Raji (cell line): ENCODE data around the gene LSM14B.

Experiments used
- POLR2A ChIP-seq: IDR thresholded peaks from 2 replicates; pipeline ENCODE4 v1.6.1; 2011; ENCODE audit warnings: low read depth, low read length, control low read depth; ENCODE audit not compliant: insufficient read depth

The LSM14B gene

DNA sequence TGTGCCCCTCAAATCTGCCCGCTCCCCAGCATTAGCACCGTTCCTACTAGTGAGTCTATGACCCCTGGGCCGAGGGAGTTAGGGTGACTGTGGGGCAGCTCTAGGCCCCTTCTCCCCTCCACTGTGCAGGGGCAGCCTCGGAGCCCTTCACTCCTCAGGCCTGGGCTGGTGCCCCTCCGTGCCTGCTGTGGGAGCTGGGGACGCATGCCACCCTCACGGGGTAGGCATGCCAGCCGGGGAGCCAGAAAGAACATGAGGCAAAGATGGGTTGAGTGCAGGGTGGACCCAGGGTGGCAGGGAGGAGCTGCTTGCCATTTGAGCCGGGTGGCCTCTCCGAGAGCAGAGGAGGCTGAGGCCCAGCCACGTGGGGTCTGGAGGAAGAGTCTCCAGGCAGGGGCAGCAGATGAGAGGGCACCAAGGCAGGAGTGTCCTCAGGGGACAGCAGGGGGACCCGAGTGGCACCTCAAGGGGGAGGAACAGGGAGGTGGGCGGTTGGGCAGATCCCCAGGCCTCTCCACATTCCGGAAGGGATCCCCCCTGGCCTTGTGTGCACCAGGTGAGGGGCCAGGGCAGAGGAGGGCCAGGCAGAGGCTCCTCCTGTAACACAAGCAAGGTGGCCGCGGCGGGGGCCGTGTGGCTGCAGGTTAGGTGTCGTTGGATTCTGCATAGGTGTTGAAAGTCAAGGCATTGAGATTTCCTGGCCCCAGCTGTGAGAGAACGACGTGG lies 18.6 kb upstream of the LSM14B start:
- TF ChIP-seq POLR2A, result no peak

DNA sequence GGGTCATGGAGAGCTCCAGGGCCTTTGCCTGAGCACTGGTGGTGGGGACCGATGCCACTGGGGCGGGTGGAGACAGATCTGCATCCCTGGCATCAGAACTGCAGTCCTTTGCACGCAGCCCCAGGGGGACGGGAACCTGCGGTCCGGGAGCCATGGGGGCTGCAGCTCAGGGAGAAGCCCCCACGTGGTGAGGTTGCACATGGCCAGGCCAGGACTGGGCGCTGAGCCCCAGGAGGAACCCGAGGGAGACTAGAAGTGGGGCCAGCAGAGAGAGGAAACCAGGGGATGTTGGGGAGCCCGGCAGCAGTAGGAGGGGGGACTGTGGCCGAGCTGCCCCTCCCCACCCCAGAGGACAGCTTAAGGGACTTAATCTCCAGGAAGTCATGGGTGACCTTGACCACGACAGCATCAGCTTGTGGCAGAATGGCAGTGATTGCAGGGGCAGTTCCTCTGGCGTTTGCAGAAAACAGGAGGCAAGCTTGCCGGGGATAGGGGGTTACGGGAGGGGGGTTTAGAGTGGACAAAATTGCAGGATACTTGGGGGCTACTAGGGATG lies 18.0 kb upstream of the LSM14B start:
- TF ChIP-seq POLR2A, result no peak

DNA sequence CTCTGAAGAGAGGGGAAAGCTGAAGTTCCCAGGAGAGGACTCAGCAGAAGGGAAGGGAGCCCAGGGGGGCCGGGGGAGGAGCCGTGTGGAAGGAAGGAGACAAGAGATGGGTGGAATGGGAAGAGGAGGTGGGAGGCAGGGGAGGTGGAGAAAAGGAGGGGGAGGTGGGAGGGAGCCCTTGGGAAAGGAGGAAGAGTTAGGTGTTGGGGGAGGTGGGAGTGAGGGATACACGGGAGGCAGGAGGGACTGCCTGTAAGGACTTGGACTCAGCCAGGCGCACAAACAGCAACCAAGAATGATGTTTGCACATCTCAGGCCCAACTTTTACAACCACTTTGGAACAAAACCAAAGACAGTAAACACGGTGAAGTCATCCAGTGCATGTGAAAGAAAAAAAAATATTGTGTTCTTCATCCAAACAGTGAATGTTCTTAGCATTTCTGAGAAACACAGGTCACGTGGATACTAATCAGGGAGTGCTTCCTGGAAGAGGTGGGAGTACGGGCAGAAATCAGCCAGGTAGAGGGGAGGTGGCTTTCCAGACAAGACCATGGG lies 17.4 kb upstream of the LSM14B start:
- TF ChIP-seq POLR2A, result no peak

DNA sequence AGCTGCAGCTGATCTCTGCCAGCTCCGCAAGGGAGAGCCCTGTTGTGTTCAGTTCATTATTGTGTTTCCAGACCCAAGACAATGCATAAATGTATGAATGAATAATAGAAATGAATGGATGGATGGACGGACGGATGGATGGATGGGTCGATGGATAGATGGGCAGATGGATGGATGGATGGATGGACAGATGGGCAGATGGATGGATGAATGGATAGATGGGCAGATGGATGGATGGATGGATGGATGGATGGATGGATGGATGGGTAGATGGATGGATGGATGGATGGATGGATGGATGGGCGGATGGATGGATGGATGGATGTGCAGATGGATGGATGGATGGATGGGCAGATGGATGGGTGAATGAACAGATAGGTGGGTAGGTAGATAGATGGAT lies 16.7 kb upstream of the LSM14B start:
- TF ChIP-seq POLR2A, result no peak

DNA sequence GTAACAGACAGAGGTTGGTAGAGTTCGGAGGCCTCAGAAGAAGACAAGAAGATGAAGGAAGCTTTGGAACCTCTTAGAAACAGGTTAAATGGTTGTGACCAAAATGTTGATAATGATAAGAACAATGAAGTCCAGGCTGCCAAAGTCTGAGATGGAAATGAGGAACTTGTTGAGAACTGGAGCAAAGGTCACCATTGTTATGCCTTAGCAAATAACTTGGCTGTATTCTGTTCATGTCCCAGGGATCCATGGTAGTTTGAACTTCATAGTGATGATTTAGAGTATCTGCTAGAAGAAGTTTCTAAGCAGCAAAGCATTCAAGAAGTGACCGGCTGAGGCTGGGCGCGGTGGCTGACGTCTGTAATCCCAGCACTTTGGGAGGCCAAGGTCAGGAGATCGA lies 11.1 kb upstream of the LSM14B start:
- TF ChIP-seq POLR2A, result no peak

DNA sequence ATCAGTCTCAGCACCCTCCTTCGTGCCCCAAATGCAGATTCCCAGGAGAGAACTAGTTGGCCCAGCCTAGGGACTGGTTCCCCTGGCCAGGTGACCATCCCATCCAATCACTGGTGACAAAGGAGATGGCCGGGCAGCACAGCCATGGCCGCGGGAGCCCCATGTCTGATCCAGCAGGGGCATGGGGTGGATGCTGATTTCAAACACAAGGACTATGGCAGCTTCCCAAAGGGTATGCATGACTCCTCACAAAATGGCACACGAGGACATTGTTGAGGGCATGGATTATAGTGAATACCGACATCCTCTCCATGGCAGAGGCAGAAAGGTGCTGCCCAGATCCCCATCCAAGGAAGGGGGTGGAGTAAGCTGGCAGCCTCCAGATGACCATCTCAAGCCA lies 9.9 kb upstream of the LSM14B start:
- TF ChIP-seq POLR2A, result no peak

DNA sequence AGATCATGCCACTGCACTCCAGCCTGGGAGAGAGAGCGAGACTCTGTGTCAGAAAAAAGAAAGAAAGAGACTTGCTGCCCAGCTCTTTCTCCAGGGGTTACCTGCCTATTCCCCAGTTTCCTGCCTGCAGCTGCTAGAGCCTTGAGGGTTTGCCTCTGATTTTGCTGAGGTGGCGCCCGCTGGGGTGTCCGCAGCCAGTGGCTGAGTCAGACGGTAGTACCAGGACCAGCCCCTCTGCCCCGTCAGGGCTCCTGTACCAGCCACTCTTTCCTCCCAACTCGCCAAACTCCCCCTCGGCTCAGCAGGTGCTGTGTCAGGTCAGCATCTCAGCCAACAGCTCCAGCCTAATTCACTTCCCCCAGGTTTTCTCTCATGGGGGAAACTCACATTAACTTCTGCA lies 7.4 kb upstream of the LSM14B start:
- no peak for TF ChIP-seq POLR2A

DNA sequence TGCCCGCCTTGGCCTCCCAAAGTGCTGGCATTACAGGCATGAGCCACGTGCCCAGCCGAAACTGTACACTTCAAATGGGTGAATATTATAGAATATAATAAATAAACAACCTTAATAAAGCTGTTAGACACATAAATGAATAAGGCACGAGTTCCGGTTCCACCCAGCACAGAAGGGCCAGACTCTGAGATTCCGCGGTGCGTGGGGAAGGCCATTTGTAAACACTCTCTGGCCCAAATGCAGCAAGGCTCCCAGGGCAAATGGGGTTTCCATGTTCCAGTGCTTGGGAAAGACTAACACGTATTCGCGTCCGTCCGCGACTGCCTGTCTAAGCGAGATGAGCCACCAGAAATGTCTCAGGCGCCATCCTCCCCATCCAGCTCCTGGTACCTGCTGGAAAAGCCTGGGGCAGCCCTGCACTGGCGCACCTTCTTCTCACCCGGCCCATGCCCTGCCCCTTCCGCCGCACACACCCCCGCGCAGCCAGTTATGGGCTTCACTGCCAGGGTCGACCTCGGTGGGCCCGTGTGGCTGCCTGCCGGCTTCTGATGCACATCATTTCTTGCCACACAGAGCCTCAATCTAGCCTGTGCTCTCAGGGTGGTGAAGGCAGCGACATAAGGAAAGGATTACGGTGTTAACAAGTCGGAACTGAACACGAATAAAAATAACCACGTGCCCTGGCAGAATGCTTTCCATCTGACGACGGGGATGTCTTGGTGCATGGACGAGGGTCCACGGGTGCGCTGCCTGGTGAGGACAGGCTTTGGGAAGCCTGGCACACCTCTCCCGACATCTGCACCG lies 5.5 kb upstream of the LSM14B start:
- no peak for TF ChIP-seq POLR2A

DNA sequence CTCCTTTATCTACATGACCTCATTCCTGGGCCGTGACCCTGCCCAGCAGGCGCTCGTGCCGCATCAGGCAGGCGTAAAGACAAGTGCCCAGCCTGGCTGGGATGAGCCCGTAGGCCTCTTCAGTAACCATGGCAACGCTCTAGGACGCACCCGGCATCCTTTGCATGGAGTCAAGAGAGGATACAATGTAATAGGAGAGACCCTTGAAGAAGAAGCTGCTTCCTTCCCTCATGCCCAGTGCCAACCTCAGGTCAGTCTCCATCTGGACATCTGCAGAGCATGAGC lies 5.0 kb upstream of the LSM14B start:
- no peak for TF ChIP-seq POLR2A

DNA sequence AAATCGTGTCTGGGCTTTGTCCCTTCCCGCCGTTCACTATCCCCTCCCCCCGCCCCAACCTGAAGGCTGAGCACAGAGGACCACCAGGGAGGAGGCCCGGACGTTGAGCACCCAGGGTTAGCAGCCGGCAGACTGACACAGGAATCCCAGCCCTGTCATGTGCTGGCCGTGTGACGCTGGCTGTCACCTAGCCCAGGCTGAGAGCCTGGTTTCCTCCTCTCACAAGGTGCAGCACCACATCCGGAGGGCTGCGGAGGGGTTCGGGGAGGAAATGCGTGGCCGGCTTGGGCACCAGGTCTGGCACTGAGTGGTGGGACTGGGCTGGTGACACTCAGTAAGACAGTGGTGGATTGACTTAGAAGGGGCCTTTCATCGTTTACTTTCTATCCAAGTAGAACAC lies 4.6 kb upstream of the LSM14B start:
- no peak for TF ChIP-seq POLR2A

DNA sequence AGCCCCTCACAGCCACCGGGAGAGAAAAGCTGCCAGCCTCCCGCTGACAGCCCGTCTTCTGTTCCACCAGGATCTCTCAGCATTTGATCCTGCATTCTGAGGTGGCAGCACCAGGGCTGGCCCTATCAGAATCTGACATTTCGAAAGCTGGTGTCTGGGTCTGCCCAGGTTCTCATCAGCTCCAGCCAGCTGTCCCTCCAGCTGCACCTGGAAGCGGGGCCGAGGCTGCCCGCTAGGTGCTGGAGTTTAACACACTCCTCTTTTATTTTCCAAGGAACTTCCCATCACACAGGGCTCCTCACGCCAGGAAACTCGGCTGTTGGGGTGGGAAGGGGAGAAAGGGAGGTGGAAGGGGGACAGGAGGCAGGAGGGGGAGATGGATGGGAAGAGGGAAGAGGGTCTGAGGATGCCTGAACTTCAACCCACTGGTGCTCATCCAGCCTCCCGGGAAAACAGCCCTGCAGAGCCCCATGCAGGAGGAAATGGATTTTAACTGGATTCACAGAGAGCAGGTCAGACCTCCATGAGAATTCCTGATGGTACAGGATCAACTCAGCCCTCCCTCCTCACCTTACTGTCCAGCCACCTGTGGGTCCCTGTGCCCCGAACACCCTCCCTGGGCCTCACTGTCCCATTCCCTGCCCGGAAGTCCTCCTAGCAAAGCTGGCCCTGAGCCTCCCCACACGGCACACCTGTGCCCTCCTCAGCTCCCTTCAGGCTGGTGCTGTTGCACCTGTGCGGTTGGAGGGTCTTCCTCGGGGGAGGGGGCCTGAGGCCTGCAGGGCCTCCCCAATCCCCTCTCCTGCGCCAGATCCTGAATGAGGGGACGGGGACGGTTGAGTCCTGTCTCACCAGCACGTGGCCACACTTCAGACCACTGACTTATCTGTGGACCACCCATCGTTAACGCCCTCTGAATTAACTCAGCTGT lies 3.9 kb upstream of the LSM14B start:
- no peak for TF ChIP-seq POLR2A

DNA sequence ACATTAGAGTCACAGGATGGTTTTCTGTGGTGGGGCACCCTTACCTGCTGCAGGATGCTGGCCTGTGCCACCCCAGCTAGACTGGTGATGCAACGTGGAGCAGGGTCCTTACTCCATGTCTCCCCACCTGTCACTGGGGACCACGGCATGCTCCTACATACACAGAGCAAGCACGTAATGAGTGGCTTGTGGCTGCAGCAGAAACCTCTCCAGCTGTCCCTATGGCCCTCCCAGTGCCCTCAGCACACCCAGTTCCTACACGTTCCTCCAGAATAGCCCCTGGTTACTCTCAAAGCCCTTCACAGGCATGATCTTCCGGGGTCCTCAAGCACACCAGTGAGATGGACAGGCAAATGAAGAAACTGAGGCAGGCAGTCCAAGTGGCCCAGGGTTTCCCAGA lies 3.2 kb upstream of the LSM14B start:
- TF ChIP-seq POLR2A, result no peak

DNA sequence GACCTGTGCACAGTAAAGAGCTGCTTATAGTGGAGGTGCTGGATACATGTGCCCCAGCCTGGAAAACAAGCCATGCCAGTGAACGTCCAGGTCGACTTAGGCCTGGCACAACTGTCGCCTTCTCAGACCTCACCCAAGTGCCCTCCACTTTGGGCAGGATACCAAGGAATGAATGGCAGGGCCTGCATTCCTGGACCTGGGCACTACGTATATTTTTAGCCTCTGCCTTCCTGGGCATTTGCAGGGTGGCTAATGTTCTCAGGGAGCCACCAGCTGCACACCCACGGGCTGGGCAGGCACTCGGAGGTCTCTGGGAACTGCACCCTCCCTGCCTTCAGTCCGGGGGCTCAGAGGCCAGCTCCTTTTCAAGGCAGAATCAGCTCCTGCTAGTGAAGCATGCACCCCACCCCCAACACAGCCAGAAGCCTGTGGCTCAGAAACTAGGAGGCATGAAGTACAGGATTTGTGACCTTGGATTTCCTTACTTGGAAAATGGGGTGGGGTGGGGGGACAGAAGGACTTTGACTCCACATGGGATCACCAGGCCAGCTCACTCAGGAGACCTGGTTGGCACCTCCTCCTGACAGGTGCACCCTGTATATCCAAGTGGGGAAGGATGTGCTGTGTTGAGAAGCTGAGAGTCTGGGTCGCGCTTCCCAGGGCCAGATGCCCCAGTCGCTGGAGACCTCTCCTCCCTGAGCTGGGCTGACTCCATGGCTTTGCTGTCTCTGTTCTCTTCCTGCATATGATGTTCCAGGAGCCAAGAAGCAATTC lies 2.5 kb upstream of the LSM14B start:
- no peak for TF ChIP-seq POLR2A

DNA sequence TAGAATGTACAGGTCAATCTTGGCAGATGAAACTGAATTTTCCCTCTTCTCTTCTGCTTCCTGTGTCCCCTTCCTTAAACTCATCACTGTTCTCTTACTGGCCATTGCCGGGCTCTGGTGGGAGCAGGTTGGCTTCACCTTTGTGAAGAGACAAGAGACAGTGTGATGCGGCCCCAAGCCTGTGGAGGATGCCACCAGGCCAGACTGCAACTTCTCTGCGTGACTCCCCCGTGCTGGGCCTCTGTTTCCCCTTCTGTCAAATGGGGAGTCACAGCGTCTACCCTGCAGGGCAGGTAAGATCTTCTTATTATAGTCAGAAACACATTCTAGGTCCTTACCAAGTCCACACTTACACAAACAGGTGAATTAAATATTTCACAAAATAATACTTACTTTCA lies 1.9 kb upstream of the LSM14B start:
- TF ChIP-seq POLR2A, result no peak
